Activated CD4-positive, alpha-beta T cell treated with anti-CD3 and anti-CD28 coated beads, Interleukin-2, amount 50 U/mL, for 4 hours (primary cell): ENCODE data around the gene DPEP3.
"Not testable (repeated sequence)": the region's sequence is repeated elsewhere in the genome, so short reads cannot be mapped to it uniquely, and the experiment has no call there.

Source experiments
- DNase-seq, 2 experiments: peaks; one replicate each; pipeline ENCODE4 v3.0.0-alpha.2; 2020

DPEP3 gene

DNA sequence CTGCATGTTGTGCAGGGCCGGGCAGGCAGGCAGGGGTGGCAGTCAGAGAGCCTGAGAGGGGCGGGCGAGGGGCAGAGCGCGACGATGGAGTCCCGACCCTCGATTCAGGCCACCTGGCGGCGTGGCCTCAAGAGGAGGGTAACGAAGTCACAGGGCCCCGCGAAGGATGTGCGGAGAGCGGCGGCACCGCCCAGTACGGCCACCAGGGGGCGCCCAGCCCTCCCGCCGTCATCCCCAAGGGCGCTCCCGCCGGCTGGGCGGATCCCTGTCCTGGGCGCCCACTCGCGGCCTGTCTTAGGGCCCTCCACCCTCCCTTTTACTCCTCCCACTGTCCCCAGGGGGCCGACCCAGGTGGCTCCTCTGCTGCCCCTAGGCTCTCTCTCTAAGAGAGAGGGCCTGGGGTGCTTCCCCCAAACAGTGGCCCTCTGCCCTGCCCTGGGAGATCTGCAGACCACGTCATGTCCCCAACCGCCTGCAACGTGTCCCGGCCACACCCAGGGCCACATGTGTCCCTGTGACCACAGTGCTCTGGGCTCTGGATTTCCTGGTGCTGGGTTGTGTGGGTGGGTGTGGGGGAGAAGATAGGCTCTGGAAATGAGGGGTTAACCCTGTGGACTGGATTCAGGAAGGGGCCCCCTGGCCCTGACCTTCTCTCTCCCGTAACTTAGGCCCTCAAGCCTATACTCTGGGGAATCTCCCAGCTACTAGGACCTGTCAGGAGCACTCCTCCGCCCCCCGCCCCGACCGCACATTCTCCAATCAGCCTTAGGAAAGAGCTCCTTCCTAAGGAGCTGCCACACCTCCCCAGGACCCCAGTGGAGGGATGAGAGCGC lies 13.1 kb upstream of the DPEP3 start:
- DNase-seq = peak; percentile 66 to 68

DNA sequence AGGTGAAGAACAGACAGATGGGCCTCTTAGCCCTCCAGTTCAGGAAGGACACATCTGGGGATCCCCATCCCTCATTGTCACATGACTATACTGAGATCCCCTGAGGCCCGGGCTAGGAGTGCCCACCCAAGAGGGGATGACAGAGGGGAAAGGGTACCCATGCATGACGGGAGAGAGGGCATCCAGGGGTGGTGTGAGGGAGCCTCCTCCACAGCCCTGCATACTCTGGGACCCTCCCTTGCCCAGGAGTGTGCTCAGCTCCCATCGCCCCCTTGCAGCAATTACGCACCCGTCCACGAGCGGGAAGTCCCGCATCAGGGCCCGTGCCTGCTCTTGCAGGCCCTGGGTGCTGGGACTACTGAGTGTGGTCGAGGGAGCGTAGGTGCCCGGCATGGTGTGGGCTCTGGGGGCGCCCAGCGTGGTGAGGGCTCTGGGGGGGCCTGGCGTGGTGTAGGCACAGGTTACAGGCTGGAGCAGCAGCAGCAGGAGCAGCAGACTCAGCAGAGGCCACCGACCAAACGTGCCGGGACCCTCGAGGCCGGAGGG lies 12.4 kb upstream of the DPEP3 start:
- no peak for DNase-seq

DNA sequence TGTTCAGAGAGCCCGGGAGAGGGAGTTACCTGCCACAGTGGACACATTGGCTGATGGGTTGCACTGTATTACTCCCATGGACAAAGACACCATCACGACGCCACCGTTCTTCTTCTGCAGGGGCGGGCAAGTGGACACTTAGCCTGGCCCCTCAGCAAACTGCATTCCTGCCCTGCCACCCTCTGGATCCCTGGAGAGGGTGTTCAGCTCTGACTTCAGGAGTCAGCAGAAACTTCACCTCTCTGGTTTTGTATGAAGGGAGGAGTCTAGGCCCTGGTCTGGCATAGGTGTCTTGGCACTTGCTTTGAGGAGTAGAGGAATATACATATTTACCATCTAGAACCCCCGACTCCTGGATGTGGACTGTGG lies 9.7 kb upstream of the DPEP3 start:
- no peak for DNase-seq

DNA sequence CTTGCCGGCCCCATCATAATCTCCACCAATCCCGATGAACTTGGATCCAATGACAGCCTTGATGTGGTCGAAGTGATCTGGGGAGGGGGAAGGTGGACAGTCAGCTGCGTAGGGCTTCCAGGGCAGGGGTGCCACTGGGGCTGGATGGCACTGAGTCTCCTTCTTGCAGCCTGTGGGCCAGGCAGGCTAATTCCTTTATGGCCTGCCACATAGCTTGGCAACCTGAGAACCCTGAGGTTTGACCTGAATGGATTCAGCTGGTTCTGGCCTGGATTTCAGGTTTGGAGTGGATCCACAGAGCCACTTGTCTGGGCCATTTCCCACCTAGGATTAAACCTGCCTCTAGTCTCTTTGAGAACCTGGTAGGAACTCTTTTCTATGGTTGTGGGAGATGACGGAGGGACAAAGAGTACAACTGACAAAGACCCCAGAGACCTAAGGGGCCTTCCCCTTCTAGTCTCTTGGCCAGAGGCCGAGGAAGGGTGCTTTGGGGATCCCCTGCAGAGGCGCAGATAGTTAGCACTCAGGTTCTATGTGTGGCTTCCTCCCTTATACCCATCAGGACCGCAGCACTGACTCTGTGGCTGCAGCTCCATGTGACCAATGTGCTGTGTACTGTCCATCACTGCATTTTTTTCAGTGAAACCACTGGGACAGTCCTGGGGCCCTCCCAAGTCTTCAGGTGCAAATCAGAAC lies 9.2 kb upstream of the DPEP3 start:
- DNase-seq = no peak

DNA sequence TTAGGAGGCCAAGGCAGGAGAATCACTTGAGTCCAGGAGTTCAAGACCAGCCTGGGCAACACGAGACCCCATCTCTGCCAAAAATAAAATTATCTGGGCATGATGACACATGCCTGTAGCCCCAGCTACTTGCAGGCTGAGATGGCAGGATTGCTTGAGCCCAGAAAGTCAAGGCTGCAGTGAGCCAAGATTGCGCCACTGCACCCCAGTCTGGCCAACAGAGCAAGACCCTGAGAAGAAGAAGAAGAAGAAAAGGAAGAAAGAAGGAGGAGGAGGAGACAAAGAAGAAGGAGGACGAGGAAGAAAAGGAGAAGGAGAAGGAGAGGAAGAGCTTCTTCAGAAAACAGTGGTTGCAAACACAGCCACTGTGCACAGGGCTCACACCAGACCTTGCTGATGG lies 8.4 kb upstream of the DPEP3 start:
- DNase-seq = no peak

DNA sequence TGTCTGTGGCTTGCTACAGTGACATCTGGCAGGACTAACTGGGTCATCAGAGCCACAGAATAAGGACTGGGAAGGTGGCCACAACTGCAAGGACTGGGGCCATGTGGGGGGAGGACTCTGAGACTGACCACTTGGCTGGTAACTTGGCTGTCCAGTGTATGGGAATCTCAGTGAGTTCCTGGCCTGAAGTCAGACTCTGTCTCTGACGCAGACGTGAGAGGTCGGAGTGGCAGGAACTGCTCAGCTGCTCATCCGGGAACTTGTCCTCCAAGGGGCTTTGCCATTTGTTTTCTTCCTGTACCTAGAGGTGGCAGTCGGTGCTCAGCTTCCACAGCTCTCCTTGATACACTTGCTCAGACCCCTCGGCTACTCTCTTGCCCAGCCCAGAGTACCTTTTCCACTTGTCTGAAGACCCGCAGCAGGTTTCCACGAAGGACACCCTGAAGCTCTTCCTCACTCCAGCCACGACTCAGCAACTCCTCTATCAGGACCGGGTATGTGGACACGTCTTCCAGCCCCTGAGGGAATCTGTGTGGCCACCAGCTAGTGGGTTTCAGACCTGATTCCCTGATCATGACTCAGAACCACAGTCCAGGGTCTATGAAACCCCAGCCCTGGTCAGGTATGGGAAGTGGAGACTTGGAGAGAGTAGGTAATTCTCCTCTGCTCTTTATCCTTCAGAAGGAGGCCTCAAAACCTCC lies 7.3 kb upstream of the DPEP3 start:
- no peak for DNase-seq

DNA sequence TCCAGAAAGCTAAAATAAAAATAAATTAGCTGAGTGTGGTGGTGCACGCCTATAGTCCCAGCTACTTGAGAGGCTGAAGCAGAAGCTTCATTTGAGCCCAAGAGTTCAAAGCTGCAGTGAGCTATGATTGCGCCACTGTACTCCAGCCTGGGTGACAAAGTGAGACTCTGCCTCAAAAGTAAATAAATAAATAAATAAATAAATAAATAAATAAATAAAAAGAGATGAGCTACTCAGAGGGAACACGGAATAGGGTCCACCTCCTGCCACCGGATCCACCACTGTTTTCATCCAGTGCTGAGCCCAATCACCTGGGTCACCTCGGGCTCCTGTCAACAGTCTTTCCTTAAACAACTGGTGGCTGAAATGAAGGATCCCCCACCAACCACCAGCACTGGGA lies 6.7 kb upstream of the DPEP3 start:
- DNase-seq = no peak

DNA sequence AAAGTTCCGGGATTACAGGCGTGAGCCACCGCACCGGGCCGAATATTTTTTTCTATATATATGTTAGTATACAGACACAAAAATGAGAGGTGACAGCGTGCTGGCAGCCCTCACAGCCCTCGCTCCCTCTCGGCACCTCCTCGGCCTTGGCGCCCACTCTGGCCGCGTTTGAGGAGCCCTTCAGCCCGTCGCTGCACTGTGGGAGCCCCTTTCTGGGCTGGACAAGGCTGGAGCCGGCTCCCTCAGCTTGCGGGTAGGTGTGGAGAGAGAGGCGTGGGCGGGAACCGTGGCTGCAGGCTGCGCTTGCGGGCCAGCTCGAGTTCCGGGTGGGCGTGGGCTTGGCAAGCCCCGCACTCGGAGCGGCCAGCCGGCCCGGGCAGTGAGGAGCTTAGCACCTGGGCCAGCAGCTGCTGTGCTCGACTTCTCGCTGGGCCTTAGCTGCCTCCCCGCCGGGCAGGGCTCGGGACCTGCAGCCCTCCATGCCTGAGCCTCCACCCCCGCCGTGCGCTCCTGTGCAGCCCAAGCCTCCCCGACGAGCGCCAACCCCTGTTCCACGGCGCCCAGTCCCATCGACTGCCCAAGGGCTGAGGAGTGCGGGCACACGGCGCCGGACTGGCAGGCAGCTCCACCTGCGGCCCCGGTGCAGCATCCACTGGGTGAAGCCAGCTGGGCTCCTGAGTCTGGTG lies 1.9 kb upstream of the DPEP3 start:
- no peak for DNase-seq

DNA sequence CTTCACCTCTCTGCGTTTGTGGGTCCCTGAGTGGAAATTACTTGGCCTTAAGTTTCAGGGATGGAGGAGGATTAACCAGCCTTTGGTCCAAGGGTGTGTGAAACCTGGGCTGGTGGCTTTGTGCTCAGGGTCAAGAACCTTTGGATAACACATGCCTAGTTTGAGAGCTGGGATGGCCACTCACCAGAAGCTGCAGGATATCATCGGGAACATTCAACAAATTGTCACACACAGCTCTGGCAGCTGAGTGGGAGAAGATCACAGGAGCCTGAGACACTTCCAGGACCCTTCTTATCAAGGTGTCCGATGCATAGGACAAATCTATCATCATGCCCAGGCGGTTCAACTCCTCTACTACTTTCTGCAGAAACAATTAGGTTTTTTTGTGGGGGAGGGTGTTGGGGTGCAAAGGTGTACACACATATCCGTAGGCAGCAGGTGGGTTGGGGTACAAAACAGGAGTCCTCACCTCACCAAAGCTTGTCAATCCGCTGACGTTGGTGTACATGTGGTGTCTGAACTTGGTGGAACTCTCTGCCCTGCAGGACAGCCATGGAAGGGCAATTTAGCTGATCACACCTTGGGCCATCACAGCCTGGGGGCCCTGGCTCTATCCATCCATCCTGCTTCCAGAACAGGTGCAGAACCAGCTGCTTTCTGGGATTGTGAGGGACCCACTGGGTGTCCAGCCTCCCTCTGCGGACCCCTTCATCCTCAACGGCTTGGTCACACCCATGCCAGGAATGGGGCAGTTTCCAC lies 2.7 kb downstream of the DPEP3 start:
- no peak for DNase-seq

DNA sequence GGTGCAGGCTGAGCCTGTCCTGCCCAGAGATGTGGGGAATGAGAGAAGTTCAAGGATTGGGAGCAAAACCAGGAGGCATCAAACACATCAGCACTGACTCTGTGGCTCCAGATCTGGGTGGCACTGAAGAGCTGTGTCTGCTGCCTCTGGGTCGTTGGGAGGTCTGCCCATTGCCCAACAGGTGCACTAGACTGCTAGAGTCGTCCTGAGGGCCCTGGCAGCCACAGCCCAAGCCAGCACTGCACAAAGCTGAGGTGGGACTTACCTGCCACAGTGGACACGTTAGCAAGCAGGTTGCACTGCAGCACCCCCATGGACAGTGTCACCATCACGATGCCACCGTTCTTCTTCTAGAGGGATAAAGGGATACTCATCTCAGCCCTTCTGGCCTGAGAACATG lies 3.3 kb downstream of the DPEP3 start:
- DNase-seq = no peak

DNA sequence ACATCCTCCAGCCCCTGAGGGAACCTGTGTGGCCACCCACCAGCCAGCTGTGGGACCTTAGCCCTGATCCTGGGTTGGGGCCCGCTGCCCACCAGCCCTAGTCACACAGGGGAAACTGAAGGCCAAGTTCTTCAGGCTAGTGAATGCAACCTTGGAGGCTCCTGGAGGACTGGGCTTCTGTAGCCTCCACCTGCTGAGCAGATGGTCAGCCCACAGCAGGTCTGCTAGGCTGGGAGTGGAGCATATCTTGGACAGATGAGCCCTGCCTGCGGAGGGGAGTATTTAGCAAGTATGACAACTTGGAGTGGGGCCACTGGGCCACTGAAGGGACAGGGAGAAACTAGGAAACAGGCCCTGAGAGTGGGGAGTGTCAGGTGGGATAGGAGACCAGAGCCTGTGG lies 4.1 kb downstream of the DPEP3 start:
- no peak for DNase-seq

DNA sequence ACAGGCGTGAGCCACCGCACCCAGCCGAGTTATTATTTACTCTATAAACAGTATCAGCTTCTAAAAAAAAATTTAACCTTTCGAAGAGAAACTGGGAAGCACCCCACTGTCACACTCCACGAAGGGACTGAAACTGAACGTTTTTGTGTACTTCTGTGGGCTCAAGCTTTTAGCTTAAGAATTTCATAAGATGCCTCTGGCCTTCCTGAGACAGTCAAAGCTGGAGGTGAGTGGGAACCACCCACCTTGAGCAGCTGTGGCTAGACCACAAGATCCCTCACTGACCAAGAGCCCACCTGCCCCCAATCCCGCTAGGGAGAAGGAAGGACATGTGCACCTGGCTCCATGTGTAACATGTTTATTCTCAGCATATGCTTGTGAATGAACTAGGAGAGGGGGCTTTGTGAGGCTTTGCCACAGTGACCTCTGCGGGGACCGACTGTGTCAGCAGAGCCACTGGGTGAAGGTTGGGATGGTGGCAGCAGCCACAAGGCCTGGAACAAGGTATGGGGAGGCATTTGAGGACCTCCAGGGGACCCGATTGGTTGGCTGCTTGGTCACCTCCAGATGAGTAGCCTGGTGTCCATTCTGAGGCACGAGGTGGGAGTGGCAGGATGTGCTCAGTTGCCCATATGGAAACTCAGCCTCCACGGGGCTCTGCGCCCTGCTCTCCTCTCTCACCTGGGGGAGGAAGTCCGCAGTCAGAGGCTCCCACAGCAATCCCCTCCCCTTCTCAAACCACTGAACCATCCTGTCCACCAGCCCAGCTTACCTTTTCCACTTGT lies 4.8 kb downstream of the DPEP3 start:
- no peak for DNase-seq

DNA sequence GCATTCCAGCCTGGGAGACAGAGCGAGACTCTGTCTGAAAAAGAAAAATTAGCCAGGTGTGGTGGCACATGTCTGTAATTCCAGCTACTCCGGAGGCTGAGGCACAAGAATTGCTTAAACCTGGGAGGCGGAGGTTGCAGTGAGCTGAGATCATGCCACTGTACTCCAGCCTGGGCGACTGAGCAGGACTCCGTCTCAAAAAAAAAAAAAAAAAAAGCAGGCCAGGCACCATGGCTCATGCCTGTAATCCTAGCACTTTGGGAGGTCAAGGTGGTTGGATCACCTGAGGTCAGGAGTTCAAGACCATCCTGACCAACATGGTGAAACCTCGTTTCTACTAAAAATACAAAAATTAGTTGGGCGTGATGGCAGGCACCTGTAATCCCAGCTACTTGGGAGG lies 8.0 kb downstream of the DPEP3 start:
- DNase-seq = not testable (repeated sequence)

DNA sequence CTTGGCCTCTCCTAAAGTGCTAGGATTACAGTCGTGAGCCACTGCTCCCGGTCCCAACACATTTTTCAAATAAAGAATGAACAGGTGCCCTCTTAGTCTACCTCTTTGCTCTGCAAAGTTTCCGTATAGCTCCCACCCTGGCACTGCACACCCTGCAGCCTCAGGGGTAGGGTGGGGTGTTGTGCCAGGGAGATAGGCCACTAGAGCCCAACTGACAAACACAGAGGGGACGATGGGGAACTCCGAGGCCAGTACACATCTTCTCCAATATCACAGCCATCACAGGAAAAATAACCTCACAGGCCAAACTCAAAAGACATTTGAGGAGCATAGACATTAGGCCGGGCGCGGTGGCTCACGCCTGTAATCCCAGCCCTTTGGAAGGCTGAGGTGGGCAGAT lies 9.2 kb downstream of the DPEP3 start:
- DNase-seq = no peak

DNA sequence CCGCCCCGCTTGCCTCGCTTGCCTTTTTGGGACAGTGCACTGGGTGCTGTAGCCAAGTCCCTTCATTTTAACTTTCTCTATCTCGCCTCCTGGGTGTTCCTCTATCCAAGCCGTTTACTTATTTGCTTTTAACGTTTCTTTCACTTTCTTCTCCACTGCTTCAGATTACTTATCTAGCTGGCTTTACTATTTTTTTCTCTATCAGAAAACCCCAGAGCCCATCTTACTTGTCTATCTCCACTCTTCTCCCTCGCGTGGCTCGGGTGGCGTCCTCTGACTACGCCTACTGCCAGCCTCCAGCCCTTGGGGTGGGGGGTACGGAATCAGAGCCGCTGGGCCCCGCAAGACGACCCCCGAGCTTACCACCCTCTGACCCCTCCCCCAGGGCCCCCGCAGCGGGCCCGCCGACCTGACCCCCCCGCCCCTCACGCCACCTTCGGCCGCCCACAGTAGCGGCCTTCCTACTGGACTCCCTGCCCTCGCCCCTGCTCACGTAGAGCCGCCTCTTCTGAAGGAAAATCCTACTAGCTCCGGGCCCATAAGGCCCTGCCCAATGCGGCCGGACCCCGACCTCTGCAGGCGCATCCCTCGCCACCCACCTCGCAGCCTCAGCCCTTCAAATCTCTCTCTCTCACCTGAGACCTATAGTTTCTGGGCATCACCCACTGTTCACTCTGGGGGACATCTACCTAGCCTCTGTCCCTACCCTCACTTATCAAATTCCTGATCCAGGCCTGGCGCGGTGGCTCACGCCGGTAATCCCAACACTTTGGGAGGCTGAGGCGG lies 10.9 kb downstream of the DPEP3 start:
- DNase-seq = no peak

DNA sequence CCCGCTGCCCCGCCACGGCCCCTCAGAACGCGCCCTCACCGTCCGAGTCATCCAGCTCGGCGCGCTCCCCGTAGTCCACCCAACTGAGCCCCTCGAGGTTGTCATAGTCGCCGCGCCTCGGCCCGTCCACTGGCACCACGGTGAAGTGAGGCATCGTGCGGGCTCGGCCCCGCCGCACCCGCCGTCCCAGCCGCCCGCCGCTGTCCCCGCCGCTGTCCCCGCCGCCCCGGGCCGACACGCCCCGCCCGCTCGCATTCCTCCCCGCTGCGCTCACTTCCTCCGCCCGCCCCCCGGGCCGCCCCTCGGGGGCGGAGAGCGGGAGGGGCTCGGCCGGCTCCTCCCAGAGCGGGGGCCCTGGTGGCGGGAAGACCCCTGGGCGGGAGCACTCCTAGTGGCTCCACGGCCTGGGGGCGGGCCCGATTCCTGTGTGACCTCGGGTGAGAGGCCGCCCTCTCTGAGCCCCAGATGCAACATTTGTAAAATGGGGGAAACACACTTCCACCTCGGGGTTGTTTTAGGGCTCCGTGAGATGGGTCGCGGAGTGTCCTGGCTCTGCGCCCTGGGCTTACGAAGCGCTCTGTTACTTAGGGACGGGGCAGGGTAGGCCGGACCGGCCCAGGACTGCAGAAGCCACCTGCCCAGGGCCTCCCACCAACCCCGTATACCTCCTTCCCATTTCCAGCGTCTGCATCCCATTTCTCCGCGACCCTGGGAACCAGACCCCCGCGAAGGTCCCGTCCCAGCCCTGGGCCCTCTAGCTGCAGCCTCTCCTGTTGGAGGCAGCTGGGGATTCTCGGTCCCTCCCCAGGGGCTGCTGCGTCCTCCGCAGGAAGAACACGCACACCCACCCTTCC lies 11.7 kb downstream of the DPEP3 start, which contains the start of gene SLC12A4:
TSS of gene SLC12A4 (minus strand) at position 238 of the 854 bp plus-strand sequence. CDS start at position 154, 84 bp downstream.
- peak; percentile 67 to 69 for DNase-seq

DNA sequence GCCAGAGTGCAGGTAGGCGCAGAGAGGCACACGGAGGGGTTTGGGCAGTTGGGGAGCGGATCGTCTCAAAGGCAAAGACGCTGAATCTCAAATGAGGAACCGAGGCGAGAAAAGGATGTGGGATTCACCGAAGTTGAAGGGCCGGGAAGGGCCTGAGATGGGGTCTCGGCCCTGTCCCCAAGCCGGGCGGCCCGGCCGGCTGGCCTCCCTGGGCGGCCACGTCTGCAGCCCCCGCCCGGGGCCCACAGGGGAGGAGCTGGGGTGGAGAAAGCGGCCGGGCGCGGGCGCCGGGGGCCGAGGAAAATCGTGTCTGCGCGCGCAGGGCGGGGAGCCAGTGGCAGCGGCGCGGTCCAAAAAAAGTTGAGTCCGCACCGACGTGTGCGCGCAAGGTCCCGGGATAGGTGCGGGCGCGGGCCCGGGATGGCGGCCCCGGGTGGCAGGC lies 12.3 kb downstream of the DPEP3 start:
- DNase-seq = no peak

DNA sequence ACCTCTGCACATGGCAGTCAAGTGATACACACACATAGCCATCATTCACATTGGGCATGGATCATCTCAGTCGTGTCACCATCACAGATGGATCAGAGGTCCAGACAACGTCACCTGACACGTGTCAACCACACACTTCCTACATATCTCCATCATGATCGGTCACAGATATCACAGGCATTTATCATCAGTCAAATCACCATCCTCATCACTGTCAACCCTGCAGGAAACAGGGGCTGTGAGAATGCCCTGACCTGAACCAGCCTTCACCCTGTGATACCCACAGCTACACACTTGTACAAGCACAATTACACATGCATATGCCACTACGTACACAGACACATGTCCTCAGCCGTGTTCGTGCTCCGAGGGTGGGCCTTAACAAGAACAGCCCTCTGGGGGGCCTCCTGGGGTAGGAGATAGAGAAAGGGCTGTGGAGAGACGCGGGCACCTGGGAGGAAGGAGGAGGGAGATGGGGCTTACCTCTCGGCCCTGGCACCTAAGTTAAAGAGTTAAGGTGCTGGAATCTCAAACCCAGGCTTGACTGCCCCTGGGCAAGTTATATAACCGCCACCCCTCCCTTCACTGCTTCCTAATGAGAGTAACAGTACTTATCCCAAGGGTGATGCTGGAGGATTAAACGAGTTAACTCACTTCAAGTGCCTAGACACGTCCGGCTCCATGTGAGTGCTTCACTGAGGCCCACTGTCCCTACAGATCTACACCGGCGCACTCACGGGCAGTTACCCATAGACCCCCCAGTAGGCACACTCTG lies 12.9 kb downstream of the DPEP3 start:
- DNase-seq = no peak
